GM19193 (cell line): ENCODE data around the gene DPP4.

Experiments used
- POLR2A ChIP-seq: IDR thresholded peaks from 4 replicates; pipeline ENCODE4 v1.6.1; 2011; ENCODE audit not compliant: insufficient read depth, insufficient read length; ENCODE audit errors: extremely low read depth

DPP4 gene

DNA sequence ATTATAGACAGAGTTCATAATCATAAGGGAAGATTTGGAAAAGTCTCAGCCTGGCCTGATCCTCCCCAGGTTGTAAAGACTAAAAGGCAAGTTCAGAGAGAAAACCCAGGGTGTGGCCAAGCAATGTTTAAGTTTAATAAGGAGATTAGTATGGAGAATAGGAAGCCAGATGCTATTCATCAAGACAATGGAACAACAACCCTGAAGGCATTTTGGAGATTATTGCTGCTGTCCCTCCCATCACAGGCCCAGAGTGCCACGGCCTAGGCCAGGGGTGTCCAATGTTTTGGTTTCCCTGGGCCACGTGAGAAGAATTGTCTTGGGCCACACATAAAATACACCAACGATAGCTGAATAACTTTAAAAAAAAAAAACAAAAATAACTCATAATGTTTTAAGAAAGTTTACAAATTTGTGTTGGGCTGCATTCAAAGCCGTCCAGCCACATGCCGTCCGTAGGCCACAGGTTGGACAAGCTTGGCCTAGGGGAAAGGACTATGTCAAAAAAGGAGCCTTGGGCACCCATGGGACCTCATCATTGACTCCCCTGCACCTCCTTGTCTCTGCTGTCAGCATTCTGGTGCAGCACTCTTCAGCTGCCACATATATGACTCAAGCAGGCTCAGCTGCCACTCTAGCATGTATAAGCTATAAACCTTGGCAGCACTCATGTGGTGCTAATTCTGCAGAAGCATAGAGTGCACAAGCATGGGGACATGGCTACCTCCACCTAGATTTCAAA is 20.8 kb downstream of the DPP4 start:
- no peak for TF ChIP-seq POLR2A

DNA sequence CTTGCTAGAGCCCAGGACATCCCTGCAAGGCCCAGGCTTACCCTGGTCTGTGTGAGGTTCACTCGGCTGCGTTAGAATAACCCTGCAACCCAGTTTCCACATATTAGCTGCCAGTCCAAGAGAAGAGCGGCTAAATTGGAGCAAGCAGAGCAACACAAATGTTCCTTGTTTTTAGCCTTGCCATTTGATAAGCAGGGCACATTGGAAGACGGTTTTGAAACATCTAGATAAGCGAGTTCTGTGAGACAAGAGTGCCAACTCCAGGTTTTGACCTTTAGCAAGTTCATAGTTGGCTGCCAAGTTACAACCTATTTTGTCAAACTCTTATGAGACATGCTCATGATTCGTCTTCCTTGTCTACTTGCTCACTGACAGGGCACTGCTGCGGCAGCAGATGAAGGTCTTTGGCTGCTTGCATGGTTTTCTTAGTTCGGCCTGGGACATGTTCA is 23.5 kb downstream of the DPP4 start:
- TF ChIP-seq POLR2A = no peak

DNA sequence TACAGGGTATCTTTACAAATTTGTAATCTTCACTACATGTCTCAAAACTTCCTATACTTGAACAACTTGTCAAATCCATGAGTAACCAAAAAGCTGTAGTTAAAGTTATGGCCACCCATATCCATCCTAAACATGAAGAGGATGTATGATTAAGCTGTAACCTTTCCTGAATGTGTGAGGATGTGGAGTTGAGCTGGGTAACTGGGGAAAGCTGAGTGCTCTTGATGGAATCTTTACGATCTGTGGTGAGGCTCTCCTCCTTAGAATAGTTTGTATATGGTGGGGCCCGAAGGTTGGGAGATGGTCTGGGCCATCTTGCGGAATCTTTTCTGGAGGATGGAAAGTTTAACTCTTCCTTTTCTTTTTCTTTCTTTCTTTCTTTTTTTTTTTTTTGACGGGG is 29.4 kb downstream of the DPP4 start:
- TF ChIP-seq POLR2A = no peak

DNA sequence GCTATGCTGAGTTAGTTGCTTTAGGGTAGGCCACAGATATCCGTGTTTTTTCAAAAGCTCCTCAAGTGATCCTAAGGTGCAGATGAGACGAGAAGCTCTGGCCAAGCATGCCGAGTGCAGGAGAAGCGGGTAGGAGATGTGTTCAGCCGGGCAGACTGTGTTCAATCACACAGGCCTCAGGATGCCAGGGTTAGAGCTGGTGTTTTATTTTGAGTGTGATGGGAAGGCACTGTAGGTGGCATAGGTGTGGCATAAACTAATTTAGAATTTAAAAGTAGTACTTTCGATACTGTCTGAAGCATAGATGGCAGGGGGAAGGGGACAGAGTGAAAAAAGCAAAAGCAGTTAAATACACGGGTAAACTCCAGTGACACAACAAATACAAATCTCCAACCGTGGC is 30.9 kb downstream of the DPP4 start:
- no peak for TF ChIP-seq POLR2A

DNA sequence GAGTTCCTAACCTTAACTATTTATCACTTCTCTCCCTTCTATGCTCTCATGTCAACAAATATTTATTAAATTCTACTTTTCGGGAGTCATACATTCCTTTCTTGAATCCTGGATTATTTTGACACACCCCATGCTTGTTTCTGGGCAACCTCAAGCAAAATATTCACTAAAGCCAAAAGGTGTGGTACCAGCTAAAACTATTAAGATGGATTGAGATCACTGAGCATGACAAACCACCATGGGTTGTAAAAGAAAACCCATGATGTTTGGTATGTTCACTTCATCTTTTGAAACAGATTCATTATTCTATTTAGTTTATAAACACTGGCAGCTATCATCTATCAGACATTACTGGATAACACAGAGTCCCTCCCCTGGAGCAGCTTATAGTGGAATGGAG is 32.5 kb downstream of the DPP4 start:
- TF ChIP-seq POLR2A = no peak

DNA sequence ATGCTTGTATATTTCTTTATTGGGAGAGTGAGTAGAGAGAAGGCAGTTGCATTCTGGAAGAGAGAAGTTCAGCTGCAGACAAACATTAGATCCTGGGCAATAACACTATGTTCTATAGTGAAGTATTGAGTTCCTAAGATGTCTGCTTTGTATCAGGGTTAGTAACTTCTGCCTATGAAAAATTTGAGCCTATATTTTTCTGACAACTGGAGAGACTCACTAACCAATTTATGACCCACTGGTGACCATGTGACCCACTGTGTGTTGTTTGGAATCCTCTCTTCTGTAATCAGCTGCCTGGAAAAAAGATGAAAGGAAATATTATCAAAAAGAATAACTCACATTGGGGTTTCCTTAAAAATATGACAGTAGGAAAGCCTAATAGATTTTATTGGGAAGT is 35.3 kb downstream of the DPP4 start:
- TF ChIP-seq POLR2A = no peak

DNA sequence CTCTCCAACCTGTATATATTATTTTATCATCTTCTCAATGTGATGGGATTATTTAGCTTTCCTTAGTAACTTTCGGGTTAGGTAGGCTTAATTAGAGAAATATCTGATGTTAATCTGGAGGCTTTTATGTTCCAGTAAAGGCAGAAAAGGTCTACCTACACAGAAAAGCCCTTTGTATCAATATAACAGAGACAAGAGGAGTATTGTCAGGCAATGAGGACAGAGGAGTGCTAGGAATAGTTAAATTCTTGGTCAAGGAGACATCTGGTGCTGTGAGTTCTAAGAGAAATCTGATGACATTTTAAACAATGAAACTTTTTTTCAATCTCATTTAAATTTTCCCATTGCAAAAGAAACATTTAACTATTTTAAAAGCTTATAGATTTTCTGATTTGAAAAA is 36.1 kb downstream of the DPP4 start:
- TF ChIP-seq POLR2A = no peak

DNA sequence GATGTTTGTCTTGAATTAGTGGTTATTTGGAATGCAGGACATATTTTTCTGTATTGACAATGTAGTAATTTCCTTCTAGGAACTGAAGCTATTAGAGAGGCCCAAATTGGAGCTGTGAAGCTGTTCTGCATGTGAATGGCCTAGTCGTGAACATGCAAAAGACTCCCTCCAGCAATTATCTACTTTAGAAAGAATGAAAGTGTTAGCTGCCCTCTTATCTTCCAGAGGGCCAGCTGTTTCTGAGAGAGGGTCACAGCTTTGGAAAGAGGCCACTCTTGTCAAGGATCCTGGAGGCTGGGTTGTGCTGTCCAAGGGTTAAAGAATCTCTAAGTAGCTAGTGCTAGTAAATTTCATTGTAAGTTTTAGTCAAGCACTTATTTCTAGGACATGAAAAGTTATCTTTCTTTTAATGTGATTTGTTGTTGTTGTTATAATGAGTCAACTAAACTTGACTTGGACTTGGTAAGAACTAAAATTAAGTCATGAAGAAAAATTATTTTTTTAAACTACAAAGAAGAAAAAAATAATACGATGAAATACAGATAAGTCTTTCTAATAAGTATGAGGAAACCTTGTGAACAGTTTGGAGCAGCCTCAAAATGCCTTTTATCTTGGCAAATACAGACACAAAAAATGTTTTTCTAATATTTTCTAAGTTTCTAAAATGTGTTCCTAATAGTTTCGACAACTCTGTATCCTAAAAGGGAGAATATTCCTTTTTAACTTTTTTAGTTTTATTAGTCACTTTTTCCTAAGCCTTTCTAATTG is 36.8 kb downstream of the DPP4 start:
- TF ChIP-seq POLR2A = no peak

DNA sequence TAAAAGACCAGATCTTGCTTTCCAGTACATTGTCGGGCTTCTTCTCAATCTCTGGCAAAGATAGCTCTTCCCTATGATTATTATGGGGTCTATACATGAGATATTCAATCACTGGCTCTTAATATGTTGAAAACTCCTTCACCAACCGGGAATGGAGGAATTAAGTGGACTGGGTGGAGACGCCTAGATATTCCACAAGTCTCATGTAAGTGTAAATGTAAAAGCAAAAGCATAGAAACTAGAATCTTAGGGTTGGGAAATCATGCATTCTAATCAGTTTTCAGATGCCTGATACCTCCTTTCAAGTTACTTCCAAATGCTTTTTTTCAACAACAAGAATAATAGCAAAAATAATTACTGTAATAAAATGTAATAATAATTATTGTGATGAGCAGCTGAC is 38.0 kb downstream of the DPP4 start:
- no peak for TF ChIP-seq POLR2A

DNA sequence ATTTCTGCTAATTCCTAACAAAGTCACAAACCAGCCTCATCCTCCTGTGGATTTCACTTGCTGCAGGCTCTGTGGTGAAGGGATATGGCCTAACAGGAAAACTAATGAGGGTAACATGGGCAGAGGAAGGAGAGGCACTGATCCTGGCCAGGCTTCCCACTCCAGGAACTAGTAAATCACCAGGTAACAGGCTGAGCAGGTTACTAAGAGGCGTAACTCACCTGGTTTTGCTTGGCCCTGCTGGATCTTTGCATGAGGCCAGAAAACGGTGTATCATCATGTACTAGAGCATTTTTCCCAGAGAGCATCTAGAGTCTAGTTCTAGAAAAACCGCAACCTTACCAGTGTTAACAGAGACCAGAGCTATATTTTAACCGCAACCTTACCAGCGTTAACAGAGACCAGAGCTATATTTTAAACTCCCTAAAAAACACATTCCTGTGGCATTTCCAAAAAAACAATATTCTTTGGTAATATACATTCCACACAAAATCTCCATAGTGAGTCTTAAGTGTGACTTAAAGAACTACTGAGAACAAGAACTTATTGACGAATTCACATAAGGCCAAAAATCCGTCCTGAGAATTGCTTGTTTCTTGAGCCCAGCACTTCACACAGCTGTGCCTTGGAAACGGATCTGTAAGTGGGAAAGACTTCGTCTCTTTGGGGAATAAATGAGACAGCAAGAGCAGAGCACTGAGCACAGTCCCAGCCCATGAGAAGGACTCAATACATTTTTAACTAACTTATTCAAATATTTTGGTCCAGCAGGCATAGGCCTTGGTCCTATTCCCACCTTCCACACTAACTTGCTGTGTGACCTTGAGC is 43.4 kb downstream of the DPP4 start:
- TF ChIP-seq POLR2A = no peak

DNA sequence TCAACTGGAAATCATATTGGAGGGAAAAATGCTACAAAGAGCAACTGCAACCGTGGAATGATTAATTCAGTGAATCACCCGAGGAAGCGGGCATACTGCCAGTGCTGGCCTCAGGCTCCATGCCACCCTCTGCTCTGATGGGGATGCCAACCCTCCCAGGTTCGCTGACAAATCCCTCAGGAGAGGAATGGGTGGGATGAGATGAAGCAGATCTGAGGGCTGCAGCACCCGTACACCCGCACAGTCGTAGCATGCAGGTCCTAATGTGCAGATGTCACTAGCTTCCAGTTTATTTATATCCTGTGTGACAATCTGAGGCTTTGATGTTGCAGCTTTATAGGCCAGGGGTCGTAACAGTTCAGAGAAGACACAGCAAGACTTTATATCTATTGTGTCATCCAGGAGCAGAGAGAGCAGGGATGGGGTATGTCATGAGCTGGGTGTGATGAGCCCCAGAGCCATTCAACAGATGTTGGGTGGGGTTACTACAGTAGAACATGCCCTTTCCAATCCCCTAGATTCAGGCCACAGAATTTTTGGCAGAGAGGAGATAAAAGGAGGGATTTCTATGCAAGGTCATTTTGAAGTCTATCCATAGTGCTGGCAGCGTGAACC is 44.6 kb downstream of the DPP4 start:
- TF ChIP-seq POLR2A = no peak

DNA sequence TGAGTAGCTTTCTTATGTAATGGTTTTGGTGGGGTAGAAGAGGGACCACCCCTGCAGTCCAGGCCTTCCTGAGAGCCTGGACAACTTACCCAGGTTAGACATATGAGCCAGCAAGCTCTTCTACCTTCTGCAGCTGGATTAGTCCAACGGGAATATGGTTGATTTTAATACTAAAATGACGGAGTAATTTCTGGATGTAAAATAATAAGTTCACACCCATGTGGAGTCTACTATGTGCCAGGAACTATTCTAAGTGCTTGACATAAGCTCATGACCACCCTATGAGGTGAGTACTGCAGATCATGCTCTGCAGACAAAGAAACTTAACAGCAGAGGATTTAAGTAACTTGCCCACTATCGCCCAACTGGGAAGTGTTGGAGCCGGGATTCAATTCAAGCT is 45.5 kb downstream of the DPP4 start:
- no peak for TF ChIP-seq POLR2A

DNA sequence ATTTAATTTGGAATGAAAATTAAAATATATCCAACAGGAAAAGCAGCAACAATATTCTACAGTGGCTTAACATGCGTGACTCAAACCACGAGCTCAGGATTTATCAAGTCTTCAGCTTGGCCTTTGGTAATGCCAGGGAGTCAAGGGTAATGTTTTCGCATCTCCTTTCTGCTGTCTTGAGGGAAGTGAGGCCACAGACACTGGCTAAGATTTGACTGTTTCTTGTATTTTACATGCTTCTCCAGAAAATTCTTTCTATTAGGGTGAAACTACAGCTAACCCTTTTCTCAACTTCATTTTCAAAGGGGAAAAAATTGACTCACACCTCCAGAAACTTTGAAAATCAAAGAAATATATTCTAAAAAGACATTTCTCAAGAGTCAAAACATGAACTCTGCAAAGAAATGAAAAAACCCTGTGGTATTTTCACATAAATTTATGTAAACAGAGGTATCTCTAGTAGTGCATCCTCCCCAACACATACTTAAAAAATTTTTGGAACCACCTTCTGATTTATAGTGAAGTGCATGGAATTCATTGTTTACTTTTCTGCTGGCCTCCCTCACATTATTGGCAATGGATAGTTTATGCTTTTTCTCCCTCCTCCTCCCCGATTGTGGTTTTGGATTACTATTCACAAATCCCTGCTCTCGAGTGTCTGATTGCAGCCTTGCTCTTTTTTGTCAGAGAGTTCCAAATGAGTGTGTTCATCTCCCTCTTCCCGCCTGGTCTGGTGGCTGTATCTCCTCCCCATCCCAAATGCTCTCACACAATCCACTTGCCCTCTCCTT is 48.7 kb downstream of the DPP4 start:
- no peak for TF ChIP-seq POLR2A

DNA sequence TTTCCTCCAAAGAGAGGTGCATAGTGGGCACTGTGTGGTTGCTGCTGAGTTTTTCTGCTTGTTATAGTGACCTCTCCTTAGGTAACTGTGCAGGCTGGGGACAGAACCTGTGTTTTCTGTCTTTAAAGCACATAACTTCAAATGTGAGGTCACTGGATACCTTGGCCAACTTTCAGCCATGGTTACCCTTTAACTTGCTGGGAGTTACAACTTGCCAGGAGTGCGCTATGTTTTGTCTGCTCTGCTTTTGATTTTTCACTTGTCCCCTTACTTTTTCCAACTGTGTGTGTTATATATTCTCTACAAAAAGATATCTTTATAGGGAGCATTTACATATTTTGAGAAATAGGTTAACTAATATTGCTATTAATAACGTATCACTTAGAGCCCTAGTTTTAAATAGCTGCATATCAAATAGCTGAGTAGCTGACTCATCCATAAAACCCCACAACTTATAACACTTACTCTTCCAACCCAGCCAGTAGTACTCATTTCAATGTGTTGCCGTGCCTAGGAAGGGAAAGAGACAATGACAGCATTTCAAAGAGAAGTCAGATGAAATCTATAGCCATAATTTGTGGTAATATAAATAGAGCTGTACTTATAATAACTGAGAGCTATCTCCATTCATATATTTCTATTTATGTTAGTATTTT is 51.6 kb downstream of the DPP4 start:
- TF ChIP-seq POLR2A = no peak
